Tibial nerve (tissue), 4 donors: ENCODE results near the gene KIRREL3.

Experiments
- CTCF ChIP-seq, 5 experiments: fragments of 200-600 bp in 3 of 5; fragments of 450-650 bp in 2 of 5; sonication (generic) in 3 of 5; IDR thresholded peaks; one replicate each; pipeline ENCODE4 v1.5.1; 2016 to 2019; ENCODE audit warnings: antibody characterized with exemption in 5 of 5, mild to moderate bottlenecking in 3 of 5, moderate library complexity in 2 of 5
- EP300 ChIP-seq, 2 donors: sonication (generic); formaldehyde crosslinking; IDR thresholded peaks; one replicate each; pipeline ENCODE4 v1.6.1; 2017; ENCODE audit warnings: antibody characterized with exemption in 2 of 2, mild to moderate bottlenecking in 1 of 2
- POLR2A ChIP-seq, 2 donors: fragments of 450-650 bp; IDR thresholded peaks; one replicate each; pipeline ENCODE4 v1.6.1; 2017; ENCODE audit warnings: antibody characterized with exemption in 2 of 2, mild to moderate bottlenecking in 2 of 2, moderate library complexity in 2 of 2

- TF ChIP-seq CTCF (IDR thresholded peaks at IDR 0.05) (no peak), POLR2A (IDR thresholded peaks at IDR 0.05) (no peak), EP300 (IDR thresholded peaks at IDR 0.05) (no peak)
These were observed 167.5 kb downstream of the KIRREL3 start for GRCh38 chr11:126833065-126833464.
